ENCODE results near the gene EPB41L2.

- TF ChIP-seq, protein P1, sequence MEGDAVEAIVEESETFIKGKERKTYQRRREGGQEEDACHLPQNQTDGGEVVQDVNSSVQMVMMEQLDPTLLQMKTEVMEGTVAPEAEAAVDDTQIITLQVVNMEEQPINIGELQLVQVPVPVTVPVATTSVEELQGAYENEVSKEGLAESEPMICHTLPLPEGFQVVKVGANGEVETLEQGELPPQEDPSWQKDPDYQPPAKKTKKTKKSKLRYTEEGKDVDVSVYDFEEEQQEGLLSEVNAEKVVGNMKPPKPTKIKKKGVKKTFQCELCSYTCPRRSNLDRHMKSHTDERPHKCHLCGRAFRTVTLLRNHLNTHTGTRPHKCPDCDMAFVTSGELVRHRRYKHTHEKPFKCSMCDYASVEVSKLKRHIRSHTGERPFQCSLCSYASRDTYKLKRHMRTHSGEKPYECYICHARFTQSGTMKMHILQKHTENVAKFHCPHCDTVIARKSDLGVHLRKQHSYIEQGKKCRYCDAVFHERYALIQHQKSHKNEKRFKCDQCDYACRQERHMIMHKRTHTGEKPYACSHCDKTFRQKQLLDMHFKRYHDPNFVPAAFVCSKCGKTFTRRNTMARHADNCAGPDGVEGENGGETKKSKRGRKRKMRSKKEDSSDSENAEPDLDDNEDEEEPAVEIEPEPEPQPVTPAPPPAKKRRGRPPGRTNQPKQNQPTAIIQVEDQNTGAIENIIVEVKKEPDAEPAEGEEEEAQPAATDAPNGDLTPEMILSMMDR (IDR thresholded peaks at IDR 0.05 in 8 of 11, conservative IDR thresholded peaks at IDR 0.05 in 3 of 11): no peak
- TF ChIP-seq POLR2AphosphoS5 (IDR thresholded peaks at IDR 0.05): no peak
Measured at GRCh38 chr6:130833569-130833968, 229.5 kb downstream of the EPB41L2 start.

All from spleen (tissue), 7 donors.